PFSK-1 (cell line): Measurements from ENCODE around the gene NRG3.

Experiments used
- FOXP2 ChIP-seq: optimal IDR thresholded peaks from 2 replicates; pipeline ENCODE3; 2011; ENCODE audit warnings: borderline replicate concordance, control low read depth, inconsistent platforms; ENCODE audit not compliant: insufficient read depth; ENCODE audit errors: extremely low read length, extremely low read depth
- POLR2AphosphoS5 ChIP-seq: IDR thresholded peaks from 2 replicates; pipeline ENCODE4 v1.6.1; 2012; ENCODE audit warnings: low read depth, mild to moderate bottlenecking, control low read depth, low read length, moderate library complexity
- REST ChIP-seq, 2 experiments: IDR thresholded peaks; 2 replicates each; pipeline versions ENCODE4 v1.6.1 to v1.8.0; 2011 to 2012; ENCODE audit warnings: low read depth in 2 of 2, low read length in 2 of 2, control low read depth in 1 of 2, inconsistent platforms in 1 of 2, mild to moderate bottlenecking in 1 of 2, moderate library complexity in 1 of 2; ENCODE audit not compliant: insufficient read depth in 1 of 2
- TAF1 ChIP-seq: IDR thresholded peaks from 2 replicates; pipeline ENCODE4 v1.6.1; 2012; ENCODE audit warnings: low read length, control low read depth, borderline replicate concordance; ENCODE audit not compliant: insufficient read depth

GRCh38 chr10:82888809-82889455, 1013.9 kb downstream of the NRG3 start:
- TF ChIP-seq POLR2AphosphoS5 (no peak), FOXP2 (no peak), TAF1 (no peak), REST (IDR thresholded peaks at IDR 0.05; ENCODE audit: insufficient read depth in 1 of 2, low read depth in 2 of 2, low read length in 2 of 2) (no peak)
